Suprapubic skin (tissue), 4 donors: Measurements from ENCODE around the gene FSIP1. TPM values are rescaled to one million over a fixed set of nuclear protein-coding genes. Genes with fewer than 3 reads are reported as not detected.

Source experiments
- DNase-seq, 2 donors: peaks; one replicate each; pipeline ENCODE4 v3.0.0-alpha.2; 2019; ENCODE audit warnings: low spot score in 2 of 2
- H3K27ac ChIP-seq: fragments of 200-600 bp; sonication (generic); one replicate; pipeline ENCODE4 v1.5.1; 2019
- H3K27me3 ChIP-seq: fragments of 200-600 bp; sonication (generic); one replicate; pipeline ENCODE4 v1.5.1; 2019
- H3K36me3 ChIP-seq: fragments of 200-600 bp; sonication (generic); one replicate; pipeline ENCODE4 v1.5.1; 2019
- H3K4me1 ChIP-seq: fragments of 200-600 bp; sonication (generic); one replicate; pipeline ENCODE4 v1.5.1; 2019
- H3K4me3 ChIP-seq: fragments of 200-600 bp; sonication (generic); one replicate; pipeline ENCODE4 v1.5.1; 2019; ENCODE audit warnings: mild to moderate bottlenecking
- H3K9me3 ChIP-seq: fragments of 200-600 bp; sonication (generic); one replicate; pipeline ENCODE4 v1.5.1; 2019
- CTCF ChIP-seq, 2 donors: fragments of 200-600 bp in 1 of 2; fragments of 450-650 bp in 1 of 2; sonication (generic) in 1 of 2; IDR thresholded peaks; one replicate each; pipeline ENCODE4 v1.5.1; 2016 to 2019; ENCODE audit warnings: antibody characterized with exemption in 2 of 2, mild to moderate bottlenecking in 1 of 2, moderate library complexity in 1 of 2
- EP300 ChIP-seq: sonication (generic); formaldehyde crosslinking; IDR thresholded peaks from one replicate; pipeline ENCODE4 v1.6.1; 2017; ENCODE audit warnings: antibody characterized with exemption
- POLR2A ChIP-seq, 2 donors: fragments of 450-650 bp; IDR thresholded peaks; one replicate each; pipeline ENCODE4 v1.6.1; 2017; ENCODE audit warnings: antibody characterized with exemption in 2 of 2, mild to moderate bottlenecking in 2 of 2, moderate library complexity in 2 of 2
- POLR2AphosphoS5 ChIP-seq, 3 donors: sonication (generic); formaldehyde crosslinking; IDR thresholded peaks; one replicate each; pipeline ENCODE4 v1.6.1; 2017; ENCODE audit warnings: antibody characterized with exemption in 3 of 3
- WGBS: methylation state at CpG from one replicate; pipeline ENCODE4 v1.1.5; 2018; 5-methylcytosine and 5-hydroxymethylcytosine counted together
- total RNA-seq, 4 donors: library from RNA; depleted of rRNA; stranded (reverse); fragments of >200 nt; gene quantifications; one replicate each; pipeline ENCODE4 v1.1.0, GENCODE V29; 2016

Gene FSIP1
- total RNA-seq, 4 donors from 2014 or later: 0.21 to 0.24 TPM; not detected in 2

GRCh38 chr15:39592500-39592899, 190.1 kb downstream of the FSIP1 start:
- peaks cover under 1% of the 10 kb centered on the region for H3K4me1 ChIP-seq
- TF ChIP-seq POLR2AphosphoS5 (IDR thresholded peaks at IDR 0.05) (no peak), CTCF (IDR thresholded peaks at IDR 0.05) (no peak), POLR2A (IDR thresholded peaks at IDR 0.05) (no peak), EP300 (no peak)
- H3K36me3 ChIP-seq: peaks cover 82% of the 10 kb centered on the region
- H3K27ac ChIP-seq: no peak overlapping the region
- no peaks in the 10 kb centered on the region for H3K27me3 ChIP-seq
- H3K9me3 ChIP-seq: no peaks in the 10 kb centered on the region
- 74% methylated on average over 6 of the region's 6 CpGs for WGBS
- no peak for DNase-seq
- no peak overlapping the region for H3K4me3 ChIP-seq

GRCh38 chr15:39591896-39592315, 190.7 kb downstream of the FSIP1 start:
- Histone ChIP-seq H3K4me3 (no peak overlapping the region), H3K27ac (no peak overlapping the region), H3K27me3 (no peaks in the 10 kb centered on the region), H3K4me1 (peaks cover 6% of the 10 kb centered on the region), H3K36me3 (peaks cover 87% of the 10 kb centered on the region), H3K9me3 (no peaks in the 10 kb centered on the region)
- WGBS: 91% methylated on average over 2 of the region's 2 CpGs
- no peak for DNase-seq
- TF ChIP-seq POLR2A (IDR thresholded peaks at IDR 0.05) (no peak), POLR2AphosphoS5 (IDR thresholded peaks at IDR 0.05) (no peak), CTCF (IDR thresholded peaks at IDR 0.05) (no peak), EP300 (no peak)

GRCh38 chr15:39591141-39591895, 191.3 kb downstream of the FSIP1 start:
- H3K4me1 ChIP-seq: peaks cover 11% of the 10 kb centered on the region
- TF ChIP-seq CTCF (IDR thresholded peaks at IDR 0.05) (no peak), POLR2AphosphoS5 (IDR thresholded peaks at IDR 0.05) (no peak), POLR2A (IDR thresholded peaks at IDR 0.05) (no peak), EP300 (no peak)

GRCh38 chr15:39589815-39590644, 192.6 kb downstream of the FSIP1 start:
- Histone ChIP-seq H3K4me1 (peaks cover 18% of the 10 kb centered on the region), H3K27me3 (no peaks in the 10 kb centered on the region), H3K27ac (no peak overlapping the region), H3K36me3 (peaks cover 90% of the 10 kb centered on the region), H3K9me3 (no peaks in the 10 kb centered on the region), H3K4me3 (no peak overlapping the region)
- TF ChIP-seq POLR2AphosphoS5 (IDR thresholded peaks at IDR 0.05) (no peak), EP300 (no peak), POLR2A (IDR thresholded peaks at IDR 0.05) (no peak), CTCF (IDR thresholded peaks at IDR 0.05) (no peak)
- no peak for DNase-seq
- 91% methylated on average over 11 of the region's 13 CpGs for WGBS

More at GRCh38 chr15:39591141-39591895, 191.3 kb downstream of the FSIP1 start:
- Histone ChIP-seq H3K9me3 (no peaks in the 10 kb centered on the region), H3K27me3 (no peaks in the 10 kb centered on the region), H3K4me3 (no peak overlapping the region), H3K27ac (no peak overlapping the region), H3K36me3 (peaks cover 89% of the 10 kb centered on the region)
- WGBS: 88% methylated on average over 11 of the region's 11 CpGs
- no peak for DNase-seq
